Right forelimb (tissue), 1 donor: Measurements from ENCODE around the gene CST6.

Experiments used
- DNase-seq: peaks from one replicate; pipeline ENCODE4 v3.0.0-alpha.2; 2018

The CST6 gene, protein sequence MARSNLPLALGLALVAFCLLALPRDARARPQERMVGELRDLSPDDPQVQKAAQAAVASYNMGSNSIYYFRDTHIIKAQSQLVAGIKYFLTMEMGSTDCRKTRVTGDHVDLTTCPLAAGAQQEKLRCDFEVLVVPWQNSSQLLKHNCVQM

DNA sequence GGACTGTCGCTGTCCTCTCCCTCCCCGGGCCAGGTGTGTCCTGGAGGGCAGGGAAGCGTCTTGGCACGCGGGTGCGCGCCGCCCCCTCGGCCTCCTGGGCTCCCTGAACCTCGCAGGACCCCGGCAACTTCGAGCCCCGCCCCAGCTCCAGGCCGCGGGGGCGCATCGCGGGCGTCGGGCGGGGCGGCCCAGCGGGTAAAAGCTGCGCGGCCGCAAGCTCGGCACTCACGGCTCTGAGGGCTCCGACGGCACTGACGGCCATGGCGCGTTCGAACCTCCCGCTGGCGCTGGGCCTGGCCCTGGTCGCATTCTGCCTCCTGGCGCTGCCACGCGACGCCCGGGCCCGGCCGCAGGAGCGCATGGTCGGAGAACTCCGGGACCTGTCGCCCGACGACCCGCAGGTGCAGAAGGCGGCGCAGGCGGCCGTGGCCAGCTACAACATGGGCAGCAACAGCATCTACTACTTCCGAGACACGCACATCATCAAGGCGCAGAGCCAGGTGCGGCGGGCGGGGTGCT is at the start of gene CST6:
Gene CST6, plus strand, starts transcription at position 224 of the 519 bp plus-strand sequence. Its CDS starts 37 bp downstream, at position 261.
- no peak for DNase-seq

GRCh38 chr11:65962141-65962564 is 49.7 kb upstream of the CST6 start:
- DNase-seq, result no peak

DNA sequence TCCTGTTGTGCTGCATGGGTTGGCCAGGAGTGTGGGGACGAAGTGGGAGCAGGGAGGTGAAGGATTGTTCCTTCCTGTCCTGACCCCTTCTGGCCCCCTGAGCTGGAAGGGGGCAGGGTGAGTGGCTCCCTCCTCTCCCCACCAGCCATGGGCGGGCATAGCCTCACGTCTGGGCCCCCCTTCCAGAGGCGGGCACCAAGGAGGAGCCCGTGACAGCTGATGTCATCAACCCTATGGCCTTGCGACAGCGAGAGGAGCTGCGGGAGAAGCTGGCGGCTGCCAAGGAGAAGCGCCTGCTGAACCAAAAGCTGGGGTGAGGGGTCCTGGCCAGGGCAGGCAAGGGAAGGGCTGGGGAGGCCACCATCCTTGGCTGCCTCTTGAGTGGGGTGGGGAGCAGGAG is 46.9 kb upstream of the CST6 start:
- no peak for DNase-seq

- DNase-seq, result no peak
These were observed 45.6 kb upstream of the CST6 start for GRCh38 chr11:65965986-65966762.

DNA sequence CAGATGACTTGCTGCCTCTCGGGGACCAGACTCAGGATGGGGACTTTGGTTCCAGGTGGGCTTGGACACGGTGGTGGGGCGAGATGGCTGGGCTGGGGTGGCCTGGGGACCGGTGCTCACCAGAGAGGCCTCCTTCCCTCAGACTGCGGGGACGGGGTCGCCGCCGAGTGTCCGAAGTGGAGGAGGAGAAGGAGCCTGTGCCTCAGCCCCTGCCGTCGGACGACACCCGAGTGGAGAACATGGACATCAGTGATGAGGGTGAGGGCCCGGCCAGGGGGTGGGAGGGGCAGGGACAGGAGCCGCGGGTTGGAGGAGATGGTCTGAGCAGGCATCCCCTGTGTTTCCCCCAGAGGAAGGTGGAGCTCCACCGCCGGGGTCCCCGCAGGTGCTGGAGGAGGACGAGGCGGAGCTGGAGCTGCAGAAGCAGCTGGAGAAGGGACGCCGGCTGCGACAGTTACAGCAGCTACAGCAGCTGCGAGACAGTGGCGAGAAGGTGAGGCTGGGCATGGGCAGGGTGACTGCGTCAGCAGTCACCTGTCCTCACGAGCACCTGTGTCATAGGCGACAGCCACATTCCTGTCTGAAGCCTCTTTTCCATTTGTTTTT is 44.4 kb upstream of the CST6 start:
- DNase-seq, result no peak

DNA sequence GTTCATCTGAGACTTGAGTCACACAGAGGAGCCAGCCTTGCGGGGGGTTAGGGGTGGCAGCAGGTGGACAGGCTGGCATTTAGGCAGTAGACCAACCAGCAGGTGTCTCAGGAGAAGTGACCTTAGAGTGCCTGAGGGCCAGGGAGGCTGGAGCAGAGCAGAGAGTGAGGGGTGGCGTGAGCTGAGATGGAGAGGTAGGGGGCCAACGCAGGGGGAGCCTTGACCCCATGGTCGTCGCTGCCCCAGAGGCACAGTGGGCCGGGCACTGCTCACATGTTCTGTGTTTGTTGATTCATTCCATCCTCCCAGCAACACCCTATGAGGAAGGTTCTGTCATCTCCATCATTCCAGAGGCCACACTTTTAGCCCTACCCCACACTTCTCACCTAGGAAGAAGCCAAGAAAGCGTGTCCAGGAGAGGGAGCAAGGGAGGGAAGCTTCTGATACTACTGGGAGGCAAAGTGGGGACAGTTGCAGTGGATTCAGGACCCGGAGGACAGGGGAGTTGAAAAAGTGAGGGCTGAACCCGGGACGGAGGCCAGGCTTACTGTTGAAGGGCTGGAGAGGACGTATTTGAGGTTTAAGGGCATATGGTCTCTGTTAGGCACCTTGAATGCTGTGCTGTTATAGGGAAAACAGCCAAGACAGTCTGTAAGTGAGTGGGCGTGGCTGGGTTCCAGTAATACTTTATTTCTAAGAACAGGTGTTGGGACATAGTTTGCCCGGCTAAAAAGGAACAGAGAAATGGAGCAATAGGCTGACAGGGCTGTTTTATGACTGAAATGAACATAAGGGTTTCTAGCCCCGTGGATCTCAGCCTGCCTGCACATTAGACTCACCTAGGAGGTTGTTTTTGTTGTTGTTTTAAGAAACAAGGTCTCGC is 43.0 kb upstream of the CST6 start:
- DNase-seq, result no peak

DNA sequence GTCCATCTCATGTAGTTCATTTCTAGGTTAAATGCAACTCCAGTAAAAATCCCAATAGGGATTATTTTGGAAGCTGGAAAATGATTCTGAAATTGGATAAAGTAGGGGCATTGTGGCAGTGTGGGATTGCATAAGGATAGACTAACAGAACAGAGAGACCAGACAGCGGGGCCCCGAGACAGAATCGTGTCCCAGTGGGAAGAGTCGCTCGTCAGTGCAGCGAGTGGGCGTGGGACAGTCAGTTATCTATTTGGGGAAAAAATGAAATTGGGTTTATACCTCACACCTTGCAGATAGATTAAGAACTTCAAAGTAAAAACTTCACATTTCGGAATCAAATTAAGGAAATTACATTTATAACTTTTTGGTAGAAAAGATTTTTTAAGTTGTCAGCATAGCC is 39.7 kb upstream of the CST6 start:
- DNase-seq, result no peak

DNA sequence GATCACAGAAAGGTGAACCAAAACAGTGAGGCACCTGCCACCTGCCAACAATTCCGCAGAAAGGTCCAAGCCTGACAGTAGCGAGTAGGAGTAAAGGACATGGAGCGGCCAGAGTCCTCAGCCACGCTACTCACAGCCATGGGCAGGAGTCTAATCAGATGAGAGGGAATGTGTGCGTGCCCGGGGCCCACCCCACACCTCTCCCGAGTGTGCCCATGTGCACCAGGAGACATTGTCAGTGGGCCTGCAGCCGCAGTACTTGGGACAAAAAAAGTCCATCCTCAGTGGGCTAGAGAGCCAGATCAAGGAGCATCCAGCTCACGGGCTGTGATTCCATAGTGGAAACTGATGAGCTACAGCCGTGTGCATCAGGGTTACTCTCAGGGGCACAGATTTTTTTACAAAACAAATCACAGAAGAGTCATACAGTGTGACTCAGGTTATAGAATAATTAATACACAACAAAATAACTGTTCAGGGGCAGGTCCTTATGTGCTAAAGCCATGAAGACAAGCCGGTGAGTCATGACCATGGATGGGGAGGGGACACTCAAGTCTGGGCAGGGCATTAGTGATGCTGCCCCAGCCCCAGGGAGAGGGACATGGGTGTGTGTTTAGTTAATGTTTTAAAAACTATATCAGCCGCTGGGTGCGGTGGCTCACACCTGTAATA is 38.2 kb upstream of the CST6 start:
- DNase-seq, result no peak

DNA sequence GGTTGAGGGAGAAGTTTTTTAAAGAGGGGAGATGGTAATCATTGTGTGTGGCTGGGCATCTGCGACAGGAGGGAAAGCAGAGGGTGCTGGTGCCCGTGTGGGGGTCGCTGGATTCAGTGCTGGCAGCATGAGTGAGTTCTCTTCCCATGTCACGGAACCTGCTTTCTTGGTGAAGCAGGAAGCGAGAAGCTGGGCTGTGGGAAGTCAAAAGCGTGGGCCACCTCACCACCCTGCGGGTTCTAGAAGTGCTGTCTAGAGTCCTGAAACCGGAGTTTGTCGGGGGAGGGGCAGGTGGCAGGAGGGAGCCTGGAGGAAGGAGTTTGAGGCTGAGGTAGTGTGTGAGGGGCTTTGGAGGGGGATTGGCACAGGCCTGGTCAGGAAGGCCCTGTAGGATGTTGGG is 36.0 kb upstream of the CST6 start:
- DNase-seq, result no peak

DNA sequence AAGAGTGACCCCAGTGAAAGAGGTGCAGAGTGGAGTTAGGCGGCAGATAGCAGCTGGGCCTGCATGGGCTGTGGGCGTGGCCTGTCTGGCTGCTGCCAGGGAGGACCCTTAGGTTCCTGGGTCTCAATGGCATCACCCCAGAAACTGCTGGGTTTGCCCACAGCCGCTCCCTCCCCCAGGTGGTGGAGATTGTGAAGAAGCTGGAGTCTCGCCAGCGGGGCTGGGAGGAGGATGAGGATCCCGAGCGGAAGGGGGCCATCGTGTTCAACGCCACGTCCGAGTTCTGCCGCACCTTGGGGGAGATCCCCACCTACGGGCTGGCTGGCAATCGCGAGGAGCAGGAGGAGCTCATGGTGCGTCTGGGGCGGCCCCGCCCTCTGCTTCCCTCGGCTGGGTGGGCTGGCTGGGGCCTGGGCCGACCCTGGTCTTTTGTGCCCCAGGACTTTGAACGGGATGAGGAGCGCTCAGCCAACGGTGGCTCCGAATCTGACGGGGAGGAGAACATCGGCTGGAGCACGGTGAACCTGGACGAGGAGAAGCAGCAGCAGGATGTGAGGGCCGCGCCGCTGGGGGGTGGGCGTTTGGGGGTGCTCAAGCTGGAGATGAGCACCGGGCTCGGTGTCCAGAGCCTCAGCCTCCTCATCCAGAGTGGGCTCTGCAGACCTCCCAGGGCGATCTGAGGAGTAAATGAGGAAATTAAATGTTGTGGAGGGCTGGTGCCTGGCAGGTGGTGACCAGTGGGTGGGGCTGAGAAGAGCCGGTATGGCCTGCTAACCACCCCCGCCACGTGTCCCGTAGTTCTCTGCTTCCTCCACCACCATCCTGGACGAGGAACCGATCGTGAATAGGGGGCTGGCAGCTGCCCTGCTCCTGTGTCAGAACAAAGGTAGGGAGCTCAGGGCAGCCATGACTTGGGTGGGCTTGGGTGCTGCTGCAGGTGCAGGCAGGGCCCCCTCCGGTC is 35.3 kb upstream of the CST6 start:
- no peak for DNase-seq

- no peak for DNase-seq
These were observed 34.0 kb upstream of the CST6 start for GRCh38 chr11:65977621-65978390.

DNA sequence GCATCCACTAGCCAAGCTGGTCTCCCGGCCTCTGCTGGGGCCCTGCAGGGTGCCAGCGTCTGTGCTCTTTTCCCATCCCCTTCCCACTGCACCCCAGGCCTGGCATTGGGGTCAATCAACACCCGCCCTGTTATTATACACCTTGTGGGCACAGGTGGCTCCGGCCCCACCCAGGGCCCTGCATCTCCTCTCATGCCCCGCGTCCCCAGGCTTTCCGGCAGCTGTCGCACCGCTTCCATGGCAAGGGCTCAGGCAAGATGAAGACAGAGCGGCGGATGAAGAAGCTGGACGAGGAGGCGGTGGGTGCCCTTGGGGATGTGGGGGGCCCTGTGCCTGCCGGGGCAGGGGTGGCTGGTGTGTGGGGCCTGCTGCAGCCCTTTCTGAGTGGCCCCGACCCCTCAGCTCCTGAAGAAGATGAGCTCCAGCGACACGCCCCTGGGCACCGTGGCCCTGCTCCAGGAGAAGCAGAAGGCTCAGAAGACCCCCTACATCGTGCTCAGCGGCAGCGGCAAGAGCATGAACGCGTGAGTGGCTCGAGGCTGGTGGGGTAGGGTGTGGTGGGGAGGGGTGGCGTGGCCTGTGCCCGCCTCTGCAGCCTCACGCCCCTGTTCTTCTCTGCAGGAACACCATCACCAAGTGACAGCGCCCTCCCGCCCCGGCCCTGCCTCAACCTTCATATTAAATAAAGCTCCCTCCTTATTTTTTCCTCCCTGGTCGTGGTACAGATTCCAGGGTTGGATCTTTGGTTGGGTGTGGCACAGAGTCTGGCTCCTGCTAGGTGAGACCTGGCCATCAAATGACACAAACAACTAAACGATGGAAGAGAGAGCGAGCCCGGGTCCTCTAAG is 33.2 kb upstream of the CST6 start:
- no peak for DNase-seq

DNA sequence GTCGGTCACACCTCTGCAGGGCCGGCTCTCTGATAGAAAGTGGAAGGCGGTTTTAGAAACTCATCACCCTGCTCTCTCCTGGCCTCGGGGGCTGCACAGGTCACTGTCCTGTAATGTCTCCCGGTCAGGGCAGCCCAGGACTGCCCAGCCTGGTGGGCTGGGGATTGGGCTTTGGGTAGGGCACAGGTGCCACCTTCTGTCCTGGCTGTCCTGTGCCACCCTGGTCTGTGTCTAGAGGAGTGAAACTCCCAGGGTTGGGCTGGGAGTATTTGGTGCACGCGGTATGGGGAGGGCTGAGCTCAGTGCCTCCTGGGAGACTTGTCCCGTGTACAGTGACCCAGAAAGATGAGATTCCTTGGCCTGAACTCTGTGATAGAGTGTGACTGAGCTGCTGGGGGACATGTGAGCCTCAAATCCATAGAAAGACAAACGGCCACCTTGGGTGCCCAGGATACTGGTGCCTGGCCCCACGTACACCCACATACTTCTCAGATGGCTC is 32.5 kb upstream of the CST6 start:
- DNase-seq, result no peak

- no peak for DNase-seq
These were observed 30.6 kb upstream of the CST6 start for GRCh38 chr11:65981101-65981740.

DNA sequence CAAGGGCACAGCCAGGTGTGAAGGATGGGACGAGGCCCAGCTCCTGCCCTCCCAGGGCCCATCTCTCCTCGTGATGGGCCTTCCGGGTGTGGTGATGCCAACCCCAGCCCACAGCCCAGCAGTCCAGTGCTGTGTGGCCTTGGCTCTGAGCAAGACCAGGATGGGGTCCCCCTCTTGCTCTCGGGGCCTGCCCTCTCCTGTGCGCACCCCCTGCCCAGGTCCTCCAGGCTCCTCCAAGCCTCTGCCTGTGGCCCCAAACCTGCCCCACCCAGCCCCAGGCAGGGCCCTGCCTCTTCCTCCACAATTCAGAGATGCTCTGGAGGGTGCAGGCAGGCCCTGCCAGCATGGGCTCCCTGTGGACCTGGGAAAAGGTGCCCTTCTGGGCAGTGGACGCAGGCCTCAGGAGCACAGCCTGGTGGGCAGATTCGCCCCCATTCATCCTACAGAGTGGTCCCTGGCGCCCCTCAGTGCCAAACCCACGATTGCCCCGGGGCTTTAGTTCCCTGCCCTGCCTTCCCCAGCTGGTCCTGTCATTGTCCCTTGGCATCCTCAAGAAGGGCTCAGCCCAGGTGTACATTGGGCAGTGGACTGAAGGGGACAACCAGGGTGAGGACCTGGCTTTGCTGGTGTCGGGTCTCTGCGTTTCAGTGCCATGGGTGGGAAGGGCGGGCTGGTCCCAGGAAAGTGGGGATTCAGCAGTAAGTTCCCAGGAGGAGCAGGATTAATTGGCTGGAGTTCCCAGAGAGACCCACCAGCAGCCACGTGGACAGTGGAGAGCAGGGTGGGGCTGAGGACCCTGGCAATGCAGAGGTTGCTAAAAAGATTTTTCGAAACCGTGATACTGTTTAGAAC is 29.6 kb upstream of the CST6 start:
- no peak for DNase-seq

DNA sequence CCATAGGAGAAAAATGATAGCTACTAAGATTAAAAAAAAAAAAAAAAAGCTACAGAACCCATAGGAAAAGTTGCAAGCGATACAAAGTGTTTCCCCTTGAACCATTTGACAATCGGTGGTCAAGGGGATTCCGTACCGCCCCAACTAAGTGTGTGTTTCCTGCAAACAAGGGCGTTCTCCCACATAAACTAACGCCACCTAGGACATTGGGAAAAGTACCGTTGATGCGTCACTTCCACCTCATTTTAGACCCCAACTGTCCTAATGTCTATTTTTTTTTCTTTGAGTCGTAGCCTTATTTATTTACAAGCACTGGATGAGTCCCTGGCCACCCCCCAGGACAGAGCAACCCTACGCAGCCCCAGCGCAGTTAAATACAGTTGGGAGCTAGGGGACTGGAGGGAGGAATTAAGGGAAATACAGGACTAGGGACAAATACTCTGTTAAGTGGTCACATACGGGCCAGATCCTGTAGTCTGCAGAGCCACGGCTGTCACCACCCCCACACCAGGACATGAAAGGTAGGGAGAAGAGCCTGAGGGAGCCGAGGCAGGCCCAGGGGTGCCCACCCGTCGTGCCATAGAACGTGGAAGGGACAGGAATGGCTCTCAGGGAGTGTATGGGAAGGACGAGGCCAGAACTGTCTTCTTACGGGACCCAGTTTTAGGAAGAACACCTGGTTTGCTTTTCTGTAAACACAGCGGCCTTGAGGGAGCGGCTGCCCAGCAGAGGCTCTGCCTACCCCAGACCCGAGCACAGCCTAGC is 28.8 kb upstream of the CST6 start:
- no peak for DNase-seq

DNA sequence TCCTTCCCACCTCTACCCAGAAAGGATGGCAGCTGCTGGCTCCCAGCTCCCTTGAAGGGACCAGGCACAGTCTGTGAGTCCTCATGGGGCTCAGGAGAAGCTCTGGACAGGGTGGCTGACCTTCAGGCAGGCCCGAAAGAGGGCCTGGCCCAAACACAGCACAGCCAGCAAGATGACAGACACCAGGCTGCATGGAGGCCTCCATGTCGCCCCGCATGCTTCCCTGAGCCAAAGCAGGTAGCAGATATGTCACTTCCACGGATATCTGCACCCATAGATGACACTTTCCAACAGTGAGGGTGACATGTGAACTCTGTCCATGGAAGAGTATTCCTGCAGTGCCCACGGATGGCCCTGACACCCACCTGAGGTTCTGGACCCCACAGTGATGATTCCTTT is 28.2 kb upstream of the CST6 start:
- no peak for DNase-seq
